ENCODE measurements around the gene SOX18. TPM values are rescaled to one million over a fixed set of nuclear protein-coding genes. Genes with fewer than 3 reads are reported as not detected.

Gene SOX18
- total and polyA plus RNA-seq, 2 experiments from 2014 or later = 0.21 TPM; not detected in 1

DNA sequence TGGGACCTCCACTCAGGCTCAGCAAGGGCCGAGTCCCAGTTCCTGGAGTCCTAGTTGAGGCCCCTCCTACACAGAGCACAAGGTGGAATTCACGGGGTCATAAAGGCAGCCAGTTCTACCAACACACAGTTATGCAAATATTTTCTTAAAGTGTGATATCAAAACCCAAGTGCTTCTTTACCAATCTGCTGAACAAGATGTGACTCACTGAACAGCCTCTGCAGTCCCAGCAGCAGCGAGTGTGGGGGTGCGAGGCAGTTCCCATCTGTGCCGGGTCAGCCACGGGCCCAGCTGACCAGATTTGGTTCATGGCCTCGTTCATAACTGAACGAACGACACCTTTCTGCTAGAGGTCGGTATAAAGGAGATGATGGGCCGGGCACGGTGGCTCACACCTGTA, 9.1 kb upstream of the SOX18 start:
- Mint-ChIP-seq H3K36me3 (ENCODE audit: low read depth) (no peaks in the 10 kb centered on the region), H3K27me3 (ENCODE audit: insufficient read depth, low read depth, poor library complexity) (peaks cover 10% of the 10 kb centered on the region), H3K9me3 (no peaks in the 10 kb centered on the region), H3K27ac (no peak overlapping the region), H3K4me1 (peaks cover 35% of the 10 kb centered on the region), H3K4me3 (no peak overlapping the region)
- no peak for DNase-seq (ENCODE audit: low spot score)
- Histone ChIP-seq H3K4me1 (ENCODE audit: insufficient read depth) (peaks cover 12% of the 10 kb centered on the region; the same call in 1 of the 2 replicates), H4K20me1 (replicated peaks; ENCODE audit: insufficient read depth) (no peaks in the 10 kb centered on the region), H3K9me2 (ENCODE audit: insufficient read depth) (no peaks in the 10 kb centered on the region), H3K36me3 (ENCODE audit: insufficient read depth) (no peaks in the 10 kb centered on the region), H3K4me3 (no peak overlapping the region), H3K27me3 (ENCODE audit: insufficient read depth) (no peaks in the 10 kb centered on the region), H3K79me2 (replicated peaks; ENCODE audit: insufficient read depth) (no peaks in the 10 kb centered on the region), H3K4me2 (no peak overlapping the region), H3F3A (replicated peaks; ENCODE audit: low read depth) (peaks cover 6% of the 10 kb centered on the region; the same call in 1 of the 2 replicates), H2AFZ (no peak overlapping the region), H3K27ac (ENCODE audit: low read depth) (no peak overlapping the region)
- no peak for TF ChIP-seq CREB1 (CRISPR knock-in tag; IDR thresholded peaks at IDR 0.05; ENCODE audit: low read depth)
- TF ChIP-seq ZNF331 (CRISPR knock-in tag; IDR thresholded peaks at IDR 0.05; ENCODE audit: low read depth) = no peak
- TF ChIP-seq, protein P1, sequence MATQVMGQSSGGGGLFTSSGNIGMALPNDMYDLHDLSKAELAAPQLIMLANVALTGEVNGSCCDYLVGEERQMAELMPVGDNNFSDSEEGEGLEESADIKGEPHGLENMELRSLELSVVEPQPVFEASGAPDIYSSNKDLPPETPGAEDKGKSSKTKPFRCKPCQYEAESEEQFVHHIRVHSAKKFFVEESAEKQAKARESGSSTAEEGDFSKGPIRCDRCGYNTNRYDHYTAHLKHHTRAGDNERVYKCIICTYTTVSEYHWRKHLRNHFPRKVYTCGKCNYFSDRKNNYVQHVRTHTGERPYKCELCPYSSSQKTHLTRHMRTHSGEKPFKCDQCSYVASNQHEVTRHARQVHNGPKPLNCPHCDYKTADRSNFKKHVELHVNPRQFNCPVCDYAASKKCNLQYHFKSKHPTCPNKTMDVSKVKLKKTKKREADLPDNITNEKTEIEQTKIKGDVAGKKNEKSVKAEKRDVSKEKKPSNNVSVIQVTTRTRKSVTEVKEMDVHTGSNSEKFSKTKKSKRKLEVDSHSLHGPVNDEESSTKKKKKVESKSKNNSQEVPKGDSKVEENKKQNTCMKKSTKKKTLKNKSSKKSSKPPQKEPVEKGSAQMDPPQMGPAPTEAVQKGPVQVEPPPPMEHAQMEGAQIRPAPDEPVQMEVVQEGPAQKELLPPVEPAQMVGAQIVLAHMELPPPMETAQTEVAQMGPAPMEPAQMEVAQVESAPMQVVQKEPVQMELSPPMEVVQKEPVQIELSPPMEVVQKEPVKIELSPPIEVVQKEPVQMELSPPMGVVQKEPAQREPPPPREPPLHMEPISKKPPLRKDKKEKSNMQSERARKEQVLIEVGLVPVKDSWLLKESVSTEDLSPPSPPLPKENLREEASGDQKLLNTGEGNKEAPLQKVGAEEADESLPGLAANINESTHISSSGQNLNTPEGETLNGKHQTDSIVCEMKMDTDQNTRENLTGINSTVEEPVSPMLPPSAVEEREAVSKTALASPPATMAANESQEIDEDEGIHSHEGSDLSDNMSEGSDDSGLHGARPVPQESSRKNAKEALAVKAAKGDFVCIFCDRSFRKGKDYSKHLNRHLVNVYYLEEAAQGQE (IDR thresholded peaks at IDR 0.05; ENCODE audit: unreplicated experiment) = no peak
- no peak for TF ChIP-seq POLR2AphosphoS5 (IDR thresholded peaks at IDR 0.05; ENCODE audit: low read depth)
- TF ChIP-seq NANOG (IDR thresholded peaks at IDR 0.05; ENCODE audit: borderline replicate concordance) = no peak
- TF ChIP-seq, protein P2, sequence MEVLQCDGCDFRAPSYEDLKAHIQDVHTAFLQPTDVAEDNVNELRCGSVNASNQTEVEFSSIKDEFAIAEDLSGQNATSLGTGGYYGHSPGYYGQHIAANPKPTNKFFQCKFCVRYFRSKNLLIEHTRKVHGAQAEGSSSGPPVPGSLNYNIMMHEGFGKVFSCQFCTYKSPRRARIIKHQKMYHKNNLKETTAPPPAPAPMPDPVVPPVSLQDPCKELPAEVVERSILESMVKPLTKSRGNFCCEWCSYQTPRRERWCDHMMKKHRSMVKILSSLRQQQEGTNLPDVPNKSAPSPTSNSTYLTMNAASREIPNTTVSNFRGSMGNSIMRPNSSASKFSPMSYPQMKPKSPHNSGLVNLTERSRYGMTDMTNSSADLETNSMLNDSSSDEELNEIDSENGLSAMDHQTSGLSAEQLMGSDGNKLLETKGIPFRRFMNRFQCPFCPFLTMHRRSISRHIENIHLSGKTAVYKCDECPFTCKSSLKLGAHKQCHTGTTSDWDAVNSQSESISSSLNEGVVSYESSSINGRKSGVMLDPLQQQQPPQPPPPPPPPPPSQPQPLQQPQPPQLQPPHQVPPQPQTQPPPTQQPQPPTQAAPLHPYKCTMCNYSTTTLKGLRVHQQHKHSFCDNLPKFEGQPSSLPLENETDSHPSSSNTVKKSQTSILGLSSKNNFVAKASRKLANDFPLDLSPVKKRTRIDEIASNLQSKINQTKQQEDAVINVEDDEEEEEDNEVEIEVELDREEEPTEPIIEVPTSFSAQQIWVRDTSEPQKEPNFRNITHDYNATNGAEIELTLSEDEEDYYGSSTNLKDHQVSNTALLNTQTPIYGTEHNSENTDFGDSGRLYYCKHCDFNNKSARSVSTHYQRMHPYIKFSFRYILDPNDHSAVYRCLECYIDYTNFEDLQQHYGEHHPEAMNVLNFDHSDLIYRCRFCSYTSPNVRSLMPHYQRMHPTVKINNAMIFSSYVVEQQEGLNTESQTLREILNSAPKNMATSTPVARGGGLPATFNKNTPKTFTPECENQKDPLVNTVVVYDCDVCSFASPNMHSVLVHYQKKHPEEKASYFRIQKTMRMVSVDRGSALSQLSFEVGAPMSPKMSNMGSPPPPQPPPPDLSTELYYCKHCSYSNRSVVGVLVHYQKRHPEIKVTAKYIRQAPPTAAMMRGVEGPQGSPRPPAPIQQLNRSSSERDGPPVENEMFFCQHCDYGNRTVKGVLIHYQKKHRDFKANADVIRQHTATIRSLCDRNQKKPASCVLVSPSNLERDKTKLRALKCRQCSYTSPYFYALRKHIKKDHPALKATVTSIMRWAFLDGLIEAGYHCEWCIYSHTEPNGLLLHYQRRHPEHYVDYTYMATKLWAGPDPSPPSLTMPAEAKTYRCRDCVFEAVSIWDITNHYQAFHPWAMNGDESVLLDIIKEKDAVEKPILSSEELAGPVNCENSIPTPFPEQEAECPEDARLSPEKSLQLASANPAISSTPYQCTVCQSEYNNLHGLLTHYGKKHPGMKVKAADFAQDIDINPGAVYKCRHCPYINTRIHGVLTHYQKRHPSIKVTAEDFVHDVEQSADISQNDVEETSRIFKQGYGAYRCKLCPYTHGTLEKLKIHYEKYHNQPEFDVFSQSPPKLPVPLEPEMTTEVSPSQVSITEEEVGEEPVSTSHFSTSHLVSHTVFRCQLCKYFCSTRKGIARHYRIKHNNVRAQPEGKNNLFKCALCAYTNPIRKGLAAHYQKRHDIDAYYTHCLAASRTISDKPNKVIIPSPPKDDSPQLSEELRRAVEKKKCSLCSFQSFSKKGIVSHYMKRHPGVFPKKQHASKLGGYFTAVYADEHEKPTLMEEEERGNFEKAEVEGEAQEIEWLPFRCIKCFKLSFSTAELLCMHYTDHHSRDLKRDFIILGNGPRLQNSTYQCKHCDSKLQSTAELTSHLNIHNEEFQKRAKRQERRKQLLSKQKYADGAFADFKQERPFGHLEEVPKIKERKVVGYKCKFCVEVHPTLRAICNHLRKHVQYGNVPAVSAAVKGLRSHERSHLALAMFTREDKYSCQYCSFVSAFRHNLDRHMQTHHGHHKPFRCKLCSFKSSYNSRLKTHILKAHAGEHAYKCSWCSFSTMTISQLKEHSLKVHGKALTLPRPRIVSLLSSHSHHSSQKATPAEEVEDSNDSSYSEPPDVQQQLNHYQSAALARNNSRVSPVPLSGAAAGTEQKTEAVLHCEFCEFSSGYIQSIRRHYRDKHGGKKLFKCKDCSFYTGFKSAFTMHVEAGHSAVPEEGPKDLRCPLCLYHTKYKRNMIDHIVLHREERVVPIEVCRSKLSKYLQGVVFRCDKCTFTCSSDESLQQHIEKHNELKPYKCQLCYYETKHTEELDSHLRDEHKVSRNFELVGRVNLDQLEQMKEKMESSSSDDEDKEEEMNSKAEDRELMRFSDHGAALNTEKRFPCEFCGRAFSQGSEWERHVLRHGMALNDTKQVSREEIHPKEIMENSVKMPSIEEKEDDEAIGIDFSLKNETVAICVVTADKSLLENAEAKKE (CRISPR knock-in tag; IDR thresholded peaks at IDR 0.05) = no peak
- TF ChIP-seq, protein P3, sequence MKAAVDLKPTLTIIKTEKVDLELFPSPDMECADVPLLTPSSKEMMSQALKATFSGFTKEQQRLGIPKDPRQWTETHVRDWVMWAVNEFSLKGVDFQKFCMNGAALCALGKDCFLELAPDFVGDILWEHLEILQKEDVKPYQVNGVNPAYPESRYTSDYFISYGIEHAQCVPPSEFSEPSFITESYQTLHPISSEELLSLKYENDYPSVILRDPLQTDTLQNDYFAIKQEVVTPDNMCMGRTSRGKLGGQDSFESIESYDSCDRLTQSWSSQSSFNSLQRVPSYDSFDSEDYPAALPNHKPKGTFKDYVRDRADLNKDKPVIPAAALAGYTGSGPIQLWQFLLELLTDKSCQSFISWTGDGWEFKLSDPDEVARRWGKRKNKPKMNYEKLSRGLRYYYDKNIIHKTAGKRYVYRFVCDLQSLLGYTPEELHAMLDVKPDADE (IDR thresholded peaks at IDR 0.05) = no peak
- no peak for TF ChIP-seq EZH2 (IDR thresholded peaks at IDR 0.05; ENCODE audit: low read depth, unreplicated experiment)
- no peak for TF ChIP-seq ZNF114 (CRISPR knock-in tag; IDR thresholded peaks at IDR 0.05)
- TF ChIP-seq, protein P4, sequence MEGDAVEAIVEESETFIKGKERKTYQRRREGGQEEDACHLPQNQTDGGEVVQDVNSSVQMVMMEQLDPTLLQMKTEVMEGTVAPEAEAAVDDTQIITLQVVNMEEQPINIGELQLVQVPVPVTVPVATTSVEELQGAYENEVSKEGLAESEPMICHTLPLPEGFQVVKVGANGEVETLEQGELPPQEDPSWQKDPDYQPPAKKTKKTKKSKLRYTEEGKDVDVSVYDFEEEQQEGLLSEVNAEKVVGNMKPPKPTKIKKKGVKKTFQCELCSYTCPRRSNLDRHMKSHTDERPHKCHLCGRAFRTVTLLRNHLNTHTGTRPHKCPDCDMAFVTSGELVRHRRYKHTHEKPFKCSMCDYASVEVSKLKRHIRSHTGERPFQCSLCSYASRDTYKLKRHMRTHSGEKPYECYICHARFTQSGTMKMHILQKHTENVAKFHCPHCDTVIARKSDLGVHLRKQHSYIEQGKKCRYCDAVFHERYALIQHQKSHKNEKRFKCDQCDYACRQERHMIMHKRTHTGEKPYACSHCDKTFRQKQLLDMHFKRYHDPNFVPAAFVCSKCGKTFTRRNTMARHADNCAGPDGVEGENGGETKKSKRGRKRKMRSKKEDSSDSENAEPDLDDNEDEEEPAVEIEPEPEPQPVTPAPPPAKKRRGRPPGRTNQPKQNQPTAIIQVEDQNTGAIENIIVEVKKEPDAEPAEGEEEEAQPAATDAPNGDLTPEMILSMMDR (conservative IDR thresholded peaks at IDR 0.05; ENCODE audit: low read depth in 2 of 2) = no peak
- TF ChIP-seq STAT1 (IDR thresholded peaks at IDR 0.05; ENCODE audit: unreplicated experiment) = no peak
- no peak for TF ChIP-seq EZH2phosphoT487 (IDR thresholded peaks at IDR 0.05; ENCODE audit: unreplicated experiment)
- no peak for ATAC-seq

All from GM23338 (cell line).